K562 (cell line): ENCODE data around the gene EYA4. TPM values are rescaled to one million over a fixed set of nuclear protein-coding genes. Genes with fewer than 3 reads are reported as not detected.

Experiments used
- ATAC-seq: fragments of 200-7000 bp; cut with Tn5 transposase; 3 replicates; pipeline ENCODE4 v1.9.1; 2020; ENCODE audit warnings: moderate library complexity
- BruUV-seq: library from RNA; stranded (reverse); fragments of 400-500 nt; replicated peaks from 2 replicates; lab custom pipeline; 2021; lab: Mats Ljungman, UMichigan
- CTCF ChIA-PET: fragments of 300-600 bp; formaldehyde crosslinking; extraction: SDS; loops from one replicate; lab custom pipeline; 2021; ENCODE audit warnings: low intra/inter-chr PET ratio; lab: Yijun Ruan, JAX
- POLR2A ChIA-PET: fragments of 300-600, 350-650 bp; sonication (Branson Sonifier 250); formaldehyde crosslinking; extraction: SDS; loops from one replicate; lab custom pipeline; 2021; ENCODE audit warnings: antibody characterized with exemption, inconsistent platforms; lab: Yijun Ruan, JAX
- DNase-seq, 4 experiments: peaks; one replicate each; pipeline versions ENCODE4 v3.0.0 to v3.0.0-alpha.2; 2011 to 2018; ENCODE audit warnings: low spot score in 3 of 4, mixed read lengths in 3 of 4; ENCODE audit errors: extremely low read depth in 1 of 4
- FAIRE-seq: peaks from 2 replicates; lab custom pipeline; 2011; peaks lifted over from hg19 to GRCh38; lab: Jason Lieb, UNC
- H2AFZ ChIP-seq: 2 replicates; pipeline ENCODE4 v1.6.0; 2011; ENCODE audit warnings: low read depth, low read length, control low read depth, inconsistent platforms
- H3K27ac ChIP-seq: fragments of 200-600 bp; 3 replicates; pipeline ENCODE4 v1.8.0; 2011; ENCODE audit warnings: low read depth, mild to moderate bottlenecking, control low read depth, inconsistent platforms, low read length, moderate library complexity, mixed read lengths; ENCODE audit errors: extremely low read depth
- H3K27me3 ChIP-seq, 2 experiments: fragments of 300-600 bp in 1 of 2; 2 replicates in 1 of 2; 3 replicates in 1 of 2; pipeline versions ENCODE4 v1.6.0 to v1.8.0; 2011; ENCODE audit warnings: inconsistent platforms in 2 of 2, low read length in 2 of 2, mild to moderate bottlenecking in 1 of 2, mixed read lengths in 1 of 2, moderate library complexity in 1 of 2; ENCODE audit not compliant: control insufficient read depth in 2 of 2, insufficient read depth in 2 of 2
- H3K36me3 ChIP-seq: fragments of 300-600 bp; 3 replicates; pipeline ENCODE4 v1.8.0; 2011; ENCODE audit warnings: mild to moderate bottlenecking, low read length, inconsistent platforms; ENCODE audit not compliant: control insufficient read depth, insufficient read depth
- H3K4me1 ChIP-seq, 2 experiments: fragments of 200-600 bp in 1 of 2; replicated peaks in 1 of 2; 2 replicates in 1 of 2; 3 replicates in 1 of 2; pipeline versions ENCODE4 v1.5.1 to v1.8.0; 2011; ENCODE audit warnings: inconsistent platforms in 2 of 2, low read length in 2 of 2, mild to moderate bottlenecking in 1 of 2, mixed read lengths in 1 of 2, moderate library complexity in 1 of 2; ENCODE audit not compliant: control insufficient read depth in 2 of 2, insufficient read depth in 2 of 2
- H3K4me2 ChIP-seq: 2 replicates; pipeline ENCODE4 v1.6.1; 2011; ENCODE audit warnings: low read length, control low read depth, inconsistent platforms, mixed read lengths; ENCODE audit not compliant: insufficient read depth
- H3K4me3 ChIP-seq: fragments of 200-600 bp; sonication (generic), shearing (Covaris generic); 2 replicates; pipeline ENCODE4 v1.5.1; 2016; ENCODE audit warnings: control low read depth, inconsistent platforms
- H3K79me2 ChIP-seq: fragments of 200-600 bp; 3 replicates; pipeline ENCODE4 v1.8.0; 2011; ENCODE audit warnings: low read length, inconsistent platforms; ENCODE audit not compliant: control insufficient read depth, insufficient read depth
- H3K9ac ChIP-seq, 2 experiments: 2 replicates each; pipeline versions ENCODE4 v1.6.0 to v1.6.1; 2011; ENCODE audit warnings: low read depth in 2 of 2, low read length in 2 of 2, control low read depth in 1 of 2, inconsistent platforms in 1 of 2, mild to moderate bottlenecking in 1 of 2, mixed read lengths in 1 of 2; ENCODE audit not compliant: insufficient read depth in 1 of 2
- H3K9me1 ChIP-seq: one replicate; pipeline ENCODE4 v1.6.0; 2011; ENCODE audit warnings: inconsistent platforms, mild to moderate bottlenecking, low read length, moderate library complexity; ENCODE audit not compliant: control insufficient read depth, insufficient read depth
- H3K9me3 ChIP-seq: replicated peaks from 2 replicates; pipeline ENCODE4 v1.5.1; 2011; ENCODE audit warnings: low read depth, low read length, inconsistent platforms; ENCODE audit not compliant: control insufficient read depth, insufficient read depth
- H4K20me1 ChIP-seq: replicated peaks from 2 replicates; pipeline ENCODE4 v1.6.1; 2011; ENCODE audit warnings: low read length, inconsistent platforms, mixed read lengths; ENCODE audit not compliant: control insufficient read depth, insufficient read depth
- ATF4 ChIP-seq: fragments of 450-650 bp; formaldehyde crosslinking; IDR thresholded peaks from 2 replicates; pipeline ENCODE4 v1.4.0; 2022; ENCODE audit warnings: mild to moderate bottlenecking, moderate library complexity
- BRF1 ChIP-seq: IDR thresholded peaks from 3 replicates; pipeline ENCODE4 v1.6.1; 2011; ENCODE audit warnings: borderline replicate concordance, mild to moderate bottlenecking; ENCODE audit not compliant: insufficient read length; ENCODE audit errors: extremely low read depth
- CREBBP ChIP-seq: IDR thresholded peaks from one replicate; pipeline ENCODE4 v1.6.1; 2012; ENCODE audit warnings: low read depth, mild to moderate bottlenecking, control low read depth, inconsistent platforms, low read length
- EHMT2 ChIP-seq: fragments of 450-650 bp; IDR thresholded peaks from 2 replicates; pipeline ENCODE4 v1.6.1; 2018; ENCODE audit warnings: antibody characterized with exemption
- NCOA6 ChIP-seq: fragments of 450-650 bp; IDR thresholded peaks from 2 replicates; pipeline ENCODE4 v1.6.1; 2017; ENCODE audit warnings: mild to moderate bottlenecking
- POLR2A ChIP-seq: fragments of 450-650 bp; conservative IDR thresholded peaks from 2 replicates; pipeline ENCODE4 v1.6.1; 2016
- SRF ChIP-seq, 2 experiments: fragments of 250-450, 450-650 bp in 1 of 2; sonication (Bioruptor Pico) in 1 of 2; sonication (generic) in 1 of 2; formaldehyde crosslinking; IDR thresholded peaks; 2 replicates each; pipeline versions ENCODE4 v1.5.0 to v1.5.1; 2020 to 2022; ENCODE audit warnings: mild to moderate bottlenecking in 1 of 2, missing genetic modification reagents in 1 of 2
- SRSF9 ChIP-seq: fragments of 200-400 bp; formaldehyde crosslinking; IDR thresholded peaks from 2 replicates; pipeline ENCODE4 v1.6.1; 2017; ENCODE audit warnings: low read depth, low read length, borderline replicate concordance
- XRCC3 ChIP-seq: fragments of 450-650 bp; IDR thresholded peaks from 2 replicates; pipeline ENCODE4 v1.6.1; 2017; ENCODE audit warnings: mild to moderate bottlenecking, moderate library complexity
- ZNF609 ChIP-seq: sonication (generic); formaldehyde crosslinking; IDR thresholded peaks from 2 replicates; pipeline ENCODE4 v1.8.1; 2023; ENCODE audit warnings: missing genetic modification reagents, mild to moderate bottlenecking, borderline replicate concordance
- ZZZ3 ChIP-seq: fragments of 450-650 bp; IDR thresholded peaks from 2 replicates; pipeline ENCODE4 v1.6.1; 2016; ENCODE audit warnings: antibody characterized with exemption, mild to moderate bottlenecking, moderate library complexity
- WGBS: fragments of 100-300 bp; shearing (Covaris generic); methylation state at CpG from one replicate; pipeline ENCODE4 v1.1.6; 2016; ENCODE audit warnings: low coverage, mixed read lengths; ENCODE audit not compliant: insufficient coverage; ENCODE audit errors: missing lambda C conversion rate; 5-methylcytosine and 5-hydroxymethylcytosine counted together
- in situ Hi-C: fragments of 300-500 bp; cut with MboI; formaldehyde crosslinking; loops from 4 replicates; pipeline ENCODE4 v1.15.0; 2018; ENCODE audit warnings: inconsistent platforms, mixed read lengths
- intact Hi-C: fragments of 100-400 bp; cut with micrococcal nuclease; formaldehyde crosslinking; loops from 2 replicates; pipeline ENCODE4 v1.14.2; 2022
- polyA plus RNA-seq, 8 experiments: library from polyadenylated mRNA; depleted of rRNA in 4 of 8; stranded (reverse) in 5 of 8; unstranded in 3 of 8; fragments of >200 nt; fragmentation: Nextera tagmentation in 2 of 8; fragmentation: Illumina TruSeq in 1 of 8; extraction: Ambion mirVana in 2 of 8; extraction: Trizol in 1 of 8; gene quantifications; 2 replicates each; pipeline versions ENCODE4 v1.2.1 to v1.2.3, GENCODE V29; 2011 to 2014; ENCODE audit warnings: inconsistent platforms in 1 of 8, missing spikeins in 1 of 8
- total RNA-seq, 7 experiments: library from RNA; depleted of rRNA in 6 of 7; stranded (reverse); fragments of >200 nt in 6 of 7; fragmentation: Illumina TruSeq in 2 of 7; extraction: Trizol in 2 of 7; gene quantifications; 2 replicates each; pipeline versions ENCODE4 v1.2.1 to v1.2.3, GENCODE V29; 2011 to 2021; ENCODE audit warnings: low replicate concordance in 1 of 7
- TF ChIP-seq, protein P1 (sequence below): fragments of 450-650 bp; formaldehyde crosslinking; IDR thresholded peaks from 2 replicates; pipeline ENCODE4 v1.4.0; 2020; ENCODE audit warnings: mild to moderate bottlenecking
- TF ChIP-seq, protein P2 (sequence below): sonication (generic); formaldehyde crosslinking; IDR thresholded peaks from 2 replicates; pipeline ENCODE4 v1.8.0; 2022; ENCODE audit warnings: mild to moderate bottlenecking, missing genetic modification reagents

The EYA4 gene
- total and polyA plus RNA-seq, 9 of the 15 experiments (the other 6 are each of a cell fraction or from before 2014, with no cell fraction given): 0.03 to 0.04 TPM; not detected in 7

GRCh38 chr6:133360194-133360593 lies 119.0 kb downstream of the EYA4 start (continued):
- no peak for TF ChIP-seq XRCC3

DNA sequence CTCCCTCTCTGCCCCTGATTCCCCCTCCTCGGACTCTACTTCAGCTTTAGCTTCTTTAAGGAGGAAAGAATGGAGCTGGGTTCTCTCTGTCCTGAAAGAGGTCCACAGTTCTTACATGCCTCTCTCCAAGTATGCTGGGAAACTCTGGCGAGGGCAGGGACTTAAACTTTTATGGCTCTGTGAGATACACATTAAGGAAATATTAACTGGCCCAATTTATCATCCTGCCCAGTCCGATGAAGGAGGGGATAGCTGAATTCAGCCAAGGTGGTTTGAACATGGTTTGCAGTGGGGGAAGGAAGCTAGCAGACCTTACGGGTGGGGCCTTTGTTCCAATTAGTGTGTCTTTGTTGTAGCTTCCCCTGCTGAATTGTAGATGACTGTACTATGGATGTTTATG lies 121.7 kb downstream of the EYA4 start:
- H2AFZ ChIP-seq: no peak overlapping the region
- no peaks in the 10 kb centered on the region for H3K9me1 ChIP-seq
- no peaks in the 10 kb centered on the region for H3K4me1 ChIP-seq
- in situ Hi-C loops: no loop called here
- H3K4me2 ChIP-seq: no peak overlapping the region
- no peaks in the 10 kb centered on the region for H3K9me3 ChIP-seq
- no peaks in the 10 kb centered on the region for H3K36me3 ChIP-seq
- TF ChIP-seq SRSF9 (no peak), ZZZ3 (no peak), BRF1 (no peak), ZNF609 (CRISPR knock-in tag) (no peak), POLR2A (no peak), EHMT2 (no peak), ATF4 (CRISPR knock-in tag) (no peak), CREBBP (no peak), NCOA6 (no peak), SRF (CRISPR knock-in tag; IDR thresholded peaks at IDR 0.05) (no peak)
- TF ChIP-seq, protein P1, sequence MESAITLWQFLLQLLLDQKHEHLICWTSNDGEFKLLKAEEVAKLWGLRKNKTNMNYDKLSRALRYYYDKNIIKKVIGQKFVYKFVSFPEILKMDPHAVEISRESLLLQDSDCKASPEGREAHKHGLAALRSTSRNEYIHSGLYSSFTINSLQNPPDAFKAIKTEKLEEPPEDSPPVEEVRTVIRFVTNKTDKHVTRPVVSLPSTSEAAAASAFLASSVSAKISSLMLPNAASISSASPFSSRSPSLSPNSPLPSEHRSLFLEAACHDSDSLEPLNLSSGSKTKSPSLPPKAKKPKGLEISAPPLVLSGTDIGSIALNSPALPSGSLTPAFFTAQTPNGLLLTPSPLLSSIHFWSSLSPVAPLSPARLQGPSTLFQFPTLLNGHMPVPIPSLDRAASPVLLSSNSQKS: no peak
- TF ChIP-seq, protein P2, sequence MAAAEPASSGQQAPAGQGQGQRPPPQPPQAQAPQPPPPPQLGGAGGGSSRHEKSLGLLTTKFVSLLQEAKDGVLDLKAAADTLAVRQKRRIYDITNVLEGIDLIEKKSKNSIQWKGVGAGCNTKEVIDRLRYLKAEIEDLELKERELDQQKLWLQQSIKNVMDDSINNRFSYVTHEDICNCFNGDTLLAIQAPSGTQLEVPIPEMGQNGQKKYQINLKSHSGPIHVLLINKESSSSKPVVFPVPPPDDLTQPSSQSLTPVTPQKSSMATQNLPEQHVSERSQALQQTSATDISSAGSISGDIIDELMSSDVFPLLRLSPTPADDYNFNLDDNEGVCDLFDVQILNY: no peak
- TF ChIP-seq, all 486 proteins: peak for 0
- CTCF ChIA-PET: no interaction called here
- no peak overlapping the region for H3K4me3 ChIP-seq
- 0% methylated on average over 4 of the region's 4 CpGs for WGBS
- no peaks in the 10 kb centered on the region for H3K79me2 ChIP-seq
- POLR2A ChIA-PET: no interaction called here
- BruUV-seq: no TSS peak
- DNase-seq (no peak), ATAC-seq (no peak), FAIRE-seq (no peak)
- no peak overlapping the region for H3K27ac ChIP-seq
- intact Hi-C loops: no loop called here
- H3K27me3 ChIP-seq: no peaks in the 10 kb centered on the region
- no peak overlapping the region for H3K9ac ChIP-seq
- H4K20me1 ChIP-seq: no peaks in the 10 kb centered on the region
